Gastrocnemius medialis (tissue), 4 donors: ENCODE data around the gene PXDN.

ENCODE experiments used
- CTCF ChIP-seq, 5 experiments: fragments of 450-650 bp in 3 of 5; fragments of 200-600 bp in 2 of 5; sonication (generic) in 2 of 5; IDR thresholded peaks in 4 of 5; conservative IDR thresholded peaks in 1 of 5; 1 replicate in 4 of 5; 2 replicates in 1 of 5; pipeline ENCODE4 v1.5.1; 2016 to 2019; ENCODE audit warnings: antibody characterized with exemption in 5 of 5, mild to moderate bottlenecking in 3 of 5, moderate library complexity in 3 of 5
- POLR2A ChIP-seq, 2 donors: fragments of 450-650 bp; IDR thresholded peaks; one replicate each; pipeline ENCODE4 v1.6.1; 2017; ENCODE audit warnings: antibody characterized with exemption in 2 of 2, mild to moderate bottlenecking in 2 of 2, moderate library complexity in 2 of 2

GRCh38 chr2:1647417-1648240 is 96.7 kb downstream of the PXDN start:
- TF ChIP-seq CTCF (IDR thresholded peaks at IDR 0.05 in 4 of 5, conservative IDR thresholded peaks at IDR 0.05 in 1 of 5) (no peak), POLR2A (IDR thresholded peaks at IDR 0.05) (no peak)
